ENCODE data around the gene SERPIND1. TPM values are rescaled to one million over a fixed set of nuclear protein-coding genes. Genes with fewer than 3 reads are reported as not detected.

Gene SERPIND1
- polyA plus RNA-seq, 3 donors, result not detected

DNA sequence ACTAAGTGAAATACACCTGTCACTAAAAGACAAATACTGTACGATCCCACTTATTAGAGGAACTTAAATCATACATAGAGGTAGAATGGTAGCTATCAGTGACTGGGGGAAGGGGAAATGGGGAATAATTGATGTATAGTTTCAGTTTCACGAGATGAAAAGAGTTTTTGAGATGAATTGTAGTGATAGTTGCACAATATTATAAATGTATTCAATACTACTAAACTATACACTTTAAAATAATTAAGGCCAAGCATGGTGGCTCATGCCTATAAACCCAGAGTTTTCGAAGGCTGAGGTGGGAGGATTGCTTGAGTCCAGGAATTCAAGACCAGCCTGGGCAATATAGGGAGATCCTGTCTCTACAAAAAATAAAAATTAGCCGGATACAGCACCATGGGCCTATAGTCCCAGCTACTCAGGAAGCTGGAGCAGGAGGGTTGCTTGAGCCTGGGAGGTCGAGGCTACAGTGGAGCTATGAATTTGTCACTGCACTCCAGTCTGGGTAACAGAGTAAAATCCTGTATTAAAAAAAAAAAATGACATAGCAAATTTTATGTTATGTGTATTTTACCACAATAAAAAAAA lies 40.4 kb downstream of the SERPIND1 start:
- peak overlapping the region in 1 of 7 donors; percentile 2 for H3K27ac Mint-ChIP-seq
- H3K4me1 Mint-ChIP-seq, result no peaks in the 10 kb centered on the region

DNA sequence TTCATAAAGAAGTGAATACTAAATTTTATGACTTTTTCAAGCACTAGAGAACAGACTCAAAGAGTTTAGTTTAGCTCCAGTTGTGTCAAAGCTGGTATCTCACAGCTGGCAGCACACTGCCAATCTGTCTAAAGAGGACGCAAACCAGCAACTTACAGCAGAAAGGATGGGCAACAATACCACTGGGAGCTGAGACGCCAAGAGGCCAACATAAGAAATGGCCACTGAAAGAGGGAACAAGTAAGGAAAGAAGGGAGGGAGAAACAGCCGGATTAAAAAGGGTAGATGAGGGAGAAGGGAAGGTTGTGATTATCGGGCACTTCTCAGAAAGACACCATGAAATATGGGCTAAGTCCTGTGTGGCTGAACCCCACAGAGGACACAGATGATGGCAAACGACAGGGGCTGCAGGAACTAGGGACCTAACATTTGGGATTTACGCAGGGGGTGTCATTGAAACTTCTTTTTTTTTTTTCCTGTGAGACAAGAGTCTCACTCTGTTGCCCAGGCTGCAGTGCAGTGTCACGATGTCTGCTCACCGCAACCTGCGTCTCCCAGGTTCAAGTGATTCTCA lies 41.7 kb downstream of the SERPIND1 start:
- TF ChIP-seq CTCF (IDR thresholded peaks at IDR 0.05), result no peak
- Histone ChIP-seq H3K9me3 (replicated peaks in 1 of 2; ENCODE audit: control insufficient read depth in 1 of 2, insufficient read depth in 1 of 2, low read length in 2 of 2) (no peaks in the 10 kb centered on the region), H3K4me2 (replicated peaks; ENCODE audit: extremely low read depth, low read length, poor library complexity, severe bottlenecking) (no peak overlapping the region), H3K79me2 (ENCODE audit: insufficient read depth, low read length) (no peaks in the 10 kb centered on the region), H3K27me3 (ENCODE audit: control insufficient read depth in 2 of 2, insufficient read depth in 2 of 2, low read length in 2 of 2) (no peaks in the 10 kb centered on the region), H2AFZ (ENCODE audit: insufficient read depth, low read depth, low read length, poor library complexity, severe bottlenecking) (no peak overlapping the region), H3K9ac (ENCODE audit: insufficient read depth, low read length, poor library complexity, severe bottlenecking) (no peak overlapping the region), H3K36me3 (replicated peaks in 1 of 2; ENCODE audit: control insufficient read depth in 1 of 2, insufficient read depth in 2 of 2, low read length in 2 of 2) (peaks cover 83 to 95% of the 10 kb centered on the region in 2 donors), H3K4me3 (replicated peaks in 1 of 3; ENCODE audit: low read depth in 2 of 3, low read length in 3 of 3) (no peak overlapping the region), H3K27ac (ENCODE audit: low read depth in 1 of 2, low read length in 2 of 2) (no peak overlapping the region), H3K4me1 (ENCODE audit: control insufficient read depth in 1 of 2, insufficient read depth in 2 of 2, low read length in 2 of 2) (no peaks in the 10 kb centered on the region), H4K20me1 (ENCODE audit: insufficient read depth, low read length) (no peaks in the 10 kb centered on the region)
- H3K27me3 Mint-ChIP-seq (ENCODE audit: low read depth in 3 of 3), result peaks cover 0 to 2% (median 1%) of the 10 kb centered on the region in 3 donors
- no peak overlapping the region for H3K4me3 Mint-ChIP-seq
- intact Hi-C loops (cut with micrococcal nuclease), result no loop called here
- H3K27ac Mint-ChIP-seq, result no peak overlapping the region
- H3K9me3 Mint-ChIP-seq, result peaks cover 0 to 2% (median 0%) of the 10 kb centered on the region in 7 donors
- no peaks in the 10 kb centered on the region for H3K4me1 Mint-ChIP-seq
- WGBS (ENCODE audit: insufficient coverage), result 95% methylated on average over 9 of the region's 9 CpGs
- no peak for DNase-seq
- H3K36me3 Mint-ChIP-seq, result peaks cover 84 to 89% of the 10 kb centered on the region in 2 donors

More for the DNA sequence above, 40.4 kb downstream of the SERPIND1 start:
- Histone ChIP-seq H3K79me2 (ENCODE audit: insufficient read depth, low read length) (no peaks in the 10 kb centered on the region), H3K27ac (ENCODE audit: low read depth in 1 of 2, low read length in 2 of 2) (no peak overlapping the region), H2AFZ (ENCODE audit: insufficient read depth, low read depth, low read length, poor library complexity, severe bottlenecking) (no peak overlapping the region), H3K27me3 (ENCODE audit: control insufficient read depth in 2 of 2, insufficient read depth in 2 of 2, low read length in 2 of 2) (no peaks in the 10 kb centered on the region), H3K9me3 (replicated peaks in 1 of 2; ENCODE audit: control insufficient read depth in 1 of 2, insufficient read depth in 1 of 2, low read length in 2 of 2) (no peaks in the 10 kb centered on the region), H4K20me1 (ENCODE audit: insufficient read depth, low read length) (no peaks in the 10 kb centered on the region), H3K36me3 (replicated peaks in 1 of 2; ENCODE audit: control insufficient read depth in 1 of 2, insufficient read depth in 2 of 2, low read length in 2 of 2) (peaks cover 81 to 95% of the 10 kb centered on the region in 2 donors), H3K4me2 (replicated peaks; ENCODE audit: extremely low read depth, low read length, poor library complexity, severe bottlenecking) (no peak overlapping the region), H3K9ac (ENCODE audit: insufficient read depth, low read length, poor library complexity, severe bottlenecking) (no peak overlapping the region), H3K4me1 (ENCODE audit: control insufficient read depth in 1 of 2, insufficient read depth in 2 of 2, low read length in 2 of 2) (no peaks in the 10 kb centered on the region), H3K4me3 (replicated peaks in 1 of 3; ENCODE audit: low read depth in 2 of 3, low read length in 3 of 3) (no peak overlapping the region)
- WGBS (ENCODE audit: insufficient coverage), result no CpG with 5 or more reads among the region's 5 CpGs
- no peak for DNase-seq
- H3K27me3 Mint-ChIP-seq (ENCODE audit: low read depth in 3 of 3), result peaks cover 0 to 2% (median 1%) of the 10 kb centered on the region in 3 donors
- H3K36me3 Mint-ChIP-seq, result peaks cover 84 to 89% of the 10 kb centered on the region in 2 donors
- H3K9me3 Mint-ChIP-seq, result peaks cover 0 to 2% (median 0%) of the 10 kb centered on the region in 7 donors
- no peak overlapping the region for H3K4me3 Mint-ChIP-seq
- TF ChIP-seq CTCF (IDR thresholded peaks at IDR 0.05), result no peak
- intact Hi-C loops (cut with micrococcal nuclease), result no loop called here

Measured in CD14-positive monocyte (primary cell).